Measurements from ENCODE around the gene BCKDHA. TPM values are rescaled to one million over a fixed set of nuclear protein-coding genes. Genes with fewer than 3 reads are reported as not detected.

BCKDHA gene
- total RNA-seq, 4 donors from 2014 or later, result 27.9 to 59.2 (median 39.1) TPM

DNA sequence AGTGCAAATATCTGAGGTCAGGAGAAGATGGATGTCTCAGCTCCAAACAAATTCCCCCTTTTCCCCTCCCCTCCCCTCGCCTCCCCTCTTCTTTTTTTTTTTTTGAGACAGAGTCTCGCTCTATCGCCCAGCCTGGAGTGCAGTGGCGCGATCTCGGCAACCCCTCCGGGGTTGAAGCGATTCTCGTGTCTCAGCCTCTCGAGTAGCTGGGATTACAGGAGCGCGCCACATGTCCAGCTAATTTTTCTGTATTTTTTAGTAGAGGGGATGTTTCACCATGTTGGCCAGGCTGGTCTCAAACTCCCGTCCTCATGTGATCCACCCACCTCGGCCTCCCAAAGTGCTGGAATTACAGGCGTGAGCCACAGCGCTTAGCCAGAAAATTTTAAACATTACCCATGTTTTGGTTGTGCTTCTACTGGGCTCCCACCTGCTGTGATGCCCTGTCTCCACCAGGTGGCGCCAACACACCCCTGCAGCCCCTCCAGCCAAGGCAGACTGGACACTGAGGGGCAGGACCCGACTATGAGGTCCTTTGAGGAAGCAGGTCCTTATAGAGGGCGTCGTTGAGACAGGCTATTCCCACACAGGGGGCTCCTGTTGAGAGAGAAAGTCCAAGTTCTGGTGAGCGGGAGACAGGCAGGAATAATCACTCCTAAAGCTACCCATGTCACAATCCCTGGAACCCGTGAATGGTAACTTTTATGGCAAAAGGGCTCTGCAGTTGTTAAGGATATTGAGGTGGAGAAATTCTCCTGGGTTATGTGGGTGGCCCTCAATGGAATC lies 51.7 kb downstream of the BCKDHA start:
- TF ChIP-seq, protein P1, sequence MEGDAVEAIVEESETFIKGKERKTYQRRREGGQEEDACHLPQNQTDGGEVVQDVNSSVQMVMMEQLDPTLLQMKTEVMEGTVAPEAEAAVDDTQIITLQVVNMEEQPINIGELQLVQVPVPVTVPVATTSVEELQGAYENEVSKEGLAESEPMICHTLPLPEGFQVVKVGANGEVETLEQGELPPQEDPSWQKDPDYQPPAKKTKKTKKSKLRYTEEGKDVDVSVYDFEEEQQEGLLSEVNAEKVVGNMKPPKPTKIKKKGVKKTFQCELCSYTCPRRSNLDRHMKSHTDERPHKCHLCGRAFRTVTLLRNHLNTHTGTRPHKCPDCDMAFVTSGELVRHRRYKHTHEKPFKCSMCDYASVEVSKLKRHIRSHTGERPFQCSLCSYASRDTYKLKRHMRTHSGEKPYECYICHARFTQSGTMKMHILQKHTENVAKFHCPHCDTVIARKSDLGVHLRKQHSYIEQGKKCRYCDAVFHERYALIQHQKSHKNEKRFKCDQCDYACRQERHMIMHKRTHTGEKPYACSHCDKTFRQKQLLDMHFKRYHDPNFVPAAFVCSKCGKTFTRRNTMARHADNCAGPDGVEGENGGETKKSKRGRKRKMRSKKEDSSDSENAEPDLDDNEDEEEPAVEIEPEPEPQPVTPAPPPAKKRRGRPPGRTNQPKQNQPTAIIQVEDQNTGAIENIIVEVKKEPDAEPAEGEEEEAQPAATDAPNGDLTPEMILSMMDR (IDR thresholded peaks at IDR 0.05; ENCODE audit: low read depth), result no peak

DNA sequence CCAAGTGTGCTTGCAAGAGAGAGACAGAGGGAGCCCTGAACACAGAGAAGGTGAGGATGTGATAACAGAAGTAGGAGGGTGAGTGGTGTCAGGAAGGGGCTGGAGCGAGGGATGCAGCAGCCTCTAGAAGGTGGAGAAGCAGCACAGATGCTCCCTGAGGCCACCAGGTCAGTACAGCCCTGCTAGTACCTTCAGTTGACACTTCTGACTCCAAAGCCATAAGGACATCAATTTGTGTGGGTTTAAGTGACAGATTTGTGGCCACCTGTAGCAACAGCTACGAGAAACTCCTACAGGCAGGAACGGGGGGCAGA lies 52.2 kb downstream of the BCKDHA start:
- TF ChIP-seq, protein P1 (IDR thresholded peaks at IDR 0.05; ENCODE audit: low read depth), result no peak

DNA sequence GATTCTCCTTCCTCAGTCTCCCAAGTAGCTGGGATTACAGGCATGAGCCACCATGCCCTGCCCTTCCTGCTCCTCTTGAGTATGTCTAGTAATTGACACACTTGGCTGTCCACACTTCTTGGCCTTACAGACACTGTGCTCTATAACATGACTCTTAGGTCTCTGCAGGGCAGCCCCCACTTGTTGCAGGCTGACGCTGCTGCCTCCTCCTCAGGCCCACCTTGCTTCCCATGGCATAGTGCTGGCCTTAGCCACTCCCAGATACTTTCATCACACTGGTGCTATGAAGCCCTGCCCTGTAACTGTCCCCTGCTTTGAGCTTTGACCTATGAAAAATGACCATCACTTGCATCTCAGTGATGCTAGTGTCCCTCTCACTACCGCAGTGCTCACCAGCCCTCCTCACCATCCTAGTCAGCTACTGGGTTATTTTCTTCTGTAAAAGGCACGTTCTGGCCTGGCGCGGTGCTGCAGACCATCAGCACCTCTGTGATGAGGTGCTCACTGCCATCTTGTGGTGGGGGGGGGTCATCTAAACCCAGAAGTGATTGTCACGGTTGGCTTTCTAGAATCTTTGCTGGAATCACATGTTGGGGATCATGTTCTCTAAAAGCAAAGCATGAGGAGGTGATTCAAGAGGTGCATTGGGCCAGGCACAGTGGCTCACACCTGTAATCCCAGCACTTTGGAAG lies 55.1 kb downstream of the BCKDHA start:
- TF ChIP-seq, protein P1 (IDR thresholded peaks at IDR 0.05; ENCODE audit: low read depth), result no peak

DNA sequence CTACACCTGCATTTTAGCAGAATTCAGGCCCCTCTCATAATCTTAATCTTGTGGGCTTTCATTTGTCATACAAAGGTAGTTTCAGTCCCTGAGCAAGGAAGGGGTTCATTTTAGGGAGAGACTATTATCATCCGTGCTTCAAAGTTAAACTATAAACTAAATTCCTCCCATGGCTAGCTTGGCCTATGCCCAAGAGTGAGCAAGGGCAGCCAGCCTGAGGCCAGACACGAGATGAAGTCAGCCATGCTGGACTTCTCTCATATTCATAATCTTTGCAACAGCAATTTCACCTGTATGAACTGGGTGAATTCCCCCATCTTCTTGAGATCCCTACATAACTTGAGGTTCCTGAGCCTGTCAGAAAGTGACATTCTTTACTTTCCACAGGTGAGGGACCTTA lies 58.3 kb downstream of the BCKDHA start:
- TF ChIP-seq, protein P1 (IDR thresholded peaks at IDR 0.05; ENCODE audit: low read depth), result no peak

DNA sequence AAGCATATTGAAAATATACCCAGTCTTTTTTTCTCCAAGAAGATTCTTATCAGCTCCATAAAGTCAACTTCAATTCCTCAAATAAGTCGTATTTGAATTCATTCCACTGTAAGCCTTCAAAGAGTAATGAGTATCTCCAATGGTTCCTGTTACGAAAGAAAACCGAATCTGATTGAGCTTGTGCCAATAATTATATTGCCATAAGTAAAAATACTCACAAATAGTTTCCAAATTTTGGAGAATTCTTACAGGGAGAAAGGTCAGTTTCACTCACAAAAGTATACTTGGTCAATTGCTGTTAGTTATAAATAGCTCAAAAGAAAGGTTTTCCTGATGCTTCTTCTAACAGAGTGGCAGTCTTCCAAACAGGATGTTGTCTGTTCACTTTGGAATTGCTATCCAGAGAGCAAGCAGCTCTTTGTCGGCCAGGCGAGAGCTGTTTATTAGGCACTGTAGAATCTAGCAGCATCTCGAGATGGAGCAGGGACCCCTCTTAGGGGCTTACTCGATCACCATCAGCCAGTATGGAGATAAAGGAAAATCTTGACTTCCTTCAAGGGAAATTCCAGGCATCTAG lies 58.8 kb downstream of the BCKDHA start:
- TF ChIP-seq, protein P1 (IDR thresholded peaks at IDR 0.05; ENCODE audit: low read depth), result no peak

DNA sequence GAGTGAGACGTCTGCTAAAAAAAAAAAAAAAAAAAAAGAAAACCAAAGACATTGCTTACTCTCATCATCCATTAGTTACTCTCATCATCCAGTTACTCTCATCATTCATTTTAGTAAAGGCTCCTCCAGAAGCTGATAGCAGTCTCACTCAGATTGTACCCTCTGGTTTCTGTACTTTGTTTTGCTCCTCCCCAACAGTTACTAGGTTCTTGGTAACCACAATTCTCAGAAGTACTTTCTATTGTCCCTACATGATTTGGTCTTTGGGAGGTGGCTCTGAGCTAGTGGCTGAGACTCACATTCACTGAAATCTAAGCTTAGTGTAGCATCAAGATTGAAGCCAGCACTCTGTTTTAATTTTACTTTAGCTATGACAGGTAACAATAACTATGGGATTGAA lies 59.6 kb downstream of the BCKDHA start:
- TF ChIP-seq, protein P1 (IDR thresholded peaks at IDR 0.05; ENCODE audit: low read depth), result no peak

DNA sequence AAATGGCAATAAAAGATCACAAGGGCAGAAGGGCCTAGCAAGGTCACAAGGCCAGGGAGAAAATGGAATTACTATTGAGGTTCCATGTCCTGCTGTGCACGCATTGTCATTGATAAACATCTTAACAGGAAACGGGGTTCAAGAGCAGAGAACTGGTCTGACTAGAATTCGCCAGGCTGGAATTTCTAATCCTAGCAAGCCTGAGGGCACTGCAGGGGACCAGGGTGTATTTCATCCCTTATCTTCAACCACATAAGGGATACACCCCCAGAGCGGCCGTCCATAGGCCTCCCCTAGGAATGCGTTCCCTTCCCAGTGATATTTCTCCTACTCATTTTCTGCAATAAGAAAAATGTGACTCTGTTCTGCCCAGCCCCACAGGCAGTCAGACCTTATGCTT lies 64.9 kb downstream of the BCKDHA start:
- TF ChIP-seq, protein P1 (IDR thresholded peaks at IDR 0.05; ENCODE audit: low read depth), result no peak
